Stimulated activated CD8-positive, alpha-beta memory T cell treated with anti-CD3 and anti-CD28 coated beads, Interleukin-12 subunit alpha, Interleukin-12 subunit beta, amount 100 ng/mL, for 24 hours (primary cell): ENCODE data around the gene TRIM17.

Experiments
- DNase-seq: peaks from one replicate; pipeline ENCODE4 v3.0.0-alpha.2; 2020; ENCODE audit errors: extremely low read depth

TRIM17 gene

GRCh38 chr1:228417483-228418203 is 982 bp upstream of the TRIM17 start:
- no peak for DNase-seq

- DNase-seq, result no peak
Measured at GRCh38 chr1:228417061-228417460, 400 bp upstream of the TRIM17 start.

GRCh38 chr1:228415853-228416216 is 826 bp downstream of the TRIM17 start:
- no peak for DNase-seq

GRCh38 chr1:228415221-228415620 is 1.4 kb downstream of the TRIM17 start:
- no peak for DNase-seq

- no peak for DNase-seq
Measured at GRCh38 chr1:228414511-228415211, 2.0 kb downstream of the TRIM17 start.

GRCh38 chr1:228413241-228414010 is 3.2 kb downstream of the TRIM17 start:
- no peak for DNase-seq

GRCh38 chr1:228411548-228412430 is 4.9 kb downstream of the TRIM17 start:
- DNase-seq, result no peak

GRCh38 chr1:228411121-228411520 is 5.5 kb downstream of the TRIM17 start:
- no peak for DNase-seq

GRCh38 chr1:228410671-228411070 is 6.0 kb downstream of the TRIM17 start:
- no peak for DNase-seq

GRCh38 chr1:228410015-228410414 is 6.6 kb downstream of the TRIM17 start:
- no peak for DNase-seq

- DNase-seq, result no peak
Measured at GRCh38 chr1:228408869-228409805, 7.5 kb downstream of the TRIM17 start.

- no peak for DNase-seq
Measured at GRCh38 chr1:228408041-228408868, 8.4 kb downstream of the TRIM17 start.

- no peak for DNase-seq
Measured at GRCh38 chr1:228407106-228408040, 9.3 kb downstream of the TRIM17 start.

GRCh38 chr1:228405979-228406228 is 10.8 kb downstream of the TRIM17 start:
- no peak for DNase-seq

- DNase-seq, result no peak
Measured at GRCh38 chr1:228405200-228405978, 11.3 kb downstream of the TRIM17 start.

GRCh38 chr1:228404107-228404720 is 12.4 kb downstream of the TRIM17 start:
- no peak for DNase-seq

- no peak for DNase-seq
Measured at GRCh38 chr1:228403231-228403631, 13.4 kb downstream of the TRIM17 start.

- no peak for DNase-seq
Measured at GRCh38 chr1:228402641-228403025, 14.0 kb downstream of the TRIM17 start.
